ENCODE results near the gene TARDBP.
"Not testable (repeated sequence)": the region's sequence is repeated elsewhere in the genome, so short reads cannot be mapped to it uniquely, and the experiment has no call there.

TARDBP gene

GRCh38 chr1:11044086-11044848 lies 31.8 kb downstream of the TARDBP start:
- no peak for DNase-seq

GRCh38 chr1:11044849-11045427 lies 32.5 kb downstream of the TARDBP start:
- no peak for DNase-seq

- no peak for DNase-seq
These were observed 33.2 kb downstream of the TARDBP start for GRCh38 chr1:11045428-11046269.

- DNase-seq, result no peak
These were observed 33.8 kb downstream of the TARDBP start for GRCh38 chr1:11046270-11046566.

GRCh38 chr1:11046625-11047365 lies 34.3 kb downstream of the TARDBP start, which contains the start of gene MASP2:
TSS of gene MASP2 (minus strand) at chr1:11047239. CDS start at chr1:11047207, 32 bp downstream.
- no peak for DNase-seq

- not testable (repeated sequence) for DNase-seq
These were observed 38.7 kb downstream of the TARDBP start for GRCh38 chr1:11051121-11051520.

GRCh38 chr1:11051781-11052511 lies 39.5 kb downstream of the TARDBP start:
- DNase-seq, result no peak

- no peak for DNase-seq
These were observed 40.6 kb downstream of the TARDBP start for GRCh38 chr1:11052839-11053757.

- DNase-seq, result no peak
These were observed 41.3 kb downstream of the TARDBP start for GRCh38 chr1:11053758-11054137.

GRCh38 chr1:11054181-11054580 lies 41.7 kb downstream of the TARDBP start:
- no peak for DNase-seq

- no peak for DNase-seq
These were observed 42.2 kb downstream of the TARDBP start for GRCh38 chr1:11054666-11055065.

- DNase-seq, result no peak
These were observed 43.2 kb downstream of the TARDBP start for GRCh38 chr1:11055676-11056075.

- DNase-seq, result no peak
These were observed 44.0 kb downstream of the TARDBP start for GRCh38 chr1:11056504-11056903.

GRCh38 chr1:11057477-11057876 lies 45.0 kb downstream of the TARDBP start:
- DNase-seq, result no peak

- DNase-seq, result no peak
These were observed 45.6 kb downstream of the TARDBP start for GRCh38 chr1:11058026-11058425.

- no peak for DNase-seq
These were observed 46.2 kb downstream of the TARDBP start for GRCh38 chr1:11058595-11059154.

GRCh38 chr1:11059155-11059967 lies 46.9 kb downstream of the TARDBP start:
- no peak for DNase-seq

GRCh38 chr1:11059968-11060830 lies 47.7 kb downstream of the TARDBP start, which contains the start of gene SRM:
TSS of gene SRM (minus strand) at chr1:11060018. CDS start at chr1:11059943, 75 bp downstream.
- DNase-seq, result peak; percentile 38
